ENCODE results near the gene TLNRD1. TPM values are rescaled to one million over a fixed set of nuclear protein-coding genes. Genes with fewer than 3 reads are reported as not detected.

The TLNRD1 gene
- total RNA-seq, 1 experiment from 2014 or later, result 22.5 TPM

DNA sequence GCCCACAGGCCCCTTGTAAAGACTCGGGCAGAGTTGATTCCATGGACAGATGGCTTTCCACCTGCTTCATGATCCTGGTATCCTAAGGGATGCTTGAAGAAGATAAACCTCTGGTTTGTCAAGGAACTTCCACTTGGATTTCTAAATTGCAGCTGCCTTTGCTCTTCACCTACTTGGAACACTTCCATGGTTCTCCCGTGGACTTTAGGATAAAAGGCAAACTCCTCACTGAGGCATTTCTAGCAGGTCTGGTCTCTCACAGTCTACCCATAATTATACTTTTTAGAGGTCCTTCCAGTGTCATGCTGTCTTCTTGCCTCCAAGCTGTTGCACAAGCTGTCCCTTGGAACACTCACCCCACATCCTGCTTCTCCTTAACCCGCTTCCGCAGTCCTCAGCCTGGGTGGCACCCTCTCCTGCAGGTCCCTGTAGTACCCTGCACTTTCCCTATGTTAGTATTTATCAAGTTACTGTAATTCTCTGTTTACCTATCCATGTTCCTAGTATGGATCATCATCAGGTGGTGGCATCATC, 12.7 kb downstream of the TLNRD1 start:
- Histone ChIP-seq H3K27me3 (ENCODE audit: insufficient read depth, low read length) (no peaks in the 10 kb centered on the region), H3K9me2 (ENCODE audit: insufficient read depth) (no peaks in the 10 kb centered on the region), H3K4me2 (ENCODE audit: low read length) (no peak overlapping the region), H3K4me3 (replicated peaks in 1 of 2; ENCODE audit: low read depth in 1 of 2, low read length in 2 of 2) (no peak overlapping the region), H3K79me2 (ENCODE audit: insufficient read depth, low read length) (no peaks in the 10 kb centered on the region), H4K20me1 (ENCODE audit: insufficient read depth) (no peaks in the 10 kb centered on the region), H3K9me3 (ENCODE audit: control insufficient read depth in 1 of 2, insufficient read depth in 1 of 2, low read depth in 1 of 2, low read length in 2 of 2) (no peaks in the 10 kb centered on the region), H2AFZ (ENCODE audit: low read depth, low read length, poor library complexity, severe bottlenecking) (no peak overlapping the region), H3K4me1 (ENCODE audit: control insufficient read depth in 1 of 2, insufficient read depth in 2 of 2, low read length in 2 of 2) (no peaks in the 10 kb centered on the region), H3K27ac (ENCODE audit: low read depth, low read length) (no peak overlapping the region), H3K36me3 (ENCODE audit: control insufficient read depth in 1 of 2, insufficient read depth in 2 of 2, low read length in 2 of 2) (no peaks in the 10 kb centered on the region), H3K9ac (ENCODE audit: low read length) (no peak overlapping the region)
- RAD21 ChIA-PET (ENCODE audit: low non-redundant PET in 1 of 2, low total read pairs in 2 of 2, uncharacterized antibody in 2 of 2, unreplicated experiment in 2 of 2), result no interaction called here
- intact Hi-C loops (cut with micrococcal nuclease), result no loop called here
- POLR2A ChIA-PET, result no interaction called here
- ATAC-seq (no peak), DNase-seq (ENCODE audit: low read depth, low spot score) (no peak)
- no TSS peak for BruUV-seq (replicated peaks)
- TF ChIP-seq SP1 (IDR thresholded peaks at IDR 0.05; ENCODE audit: low read depth), result no peak
- TF ChIP-seq ZNF274 (IDR thresholded peaks at IDR 0.05; ENCODE audit: low read depth, low read length), result no peak
- no peak for TF ChIP-seq SRF (IDR thresholded peaks at IDR 0.05; ENCODE audit: low read depth)
- TF ChIP-seq ZFX (IDR thresholded peaks at IDR 0.05), result no peak
- TF ChIP-seq YY1 (IDR thresholded peaks at IDR 0.05; ENCODE audit: extremely low read depth, insufficient replicate concordance, low read depth, low read length), result no peak
- no peak for TF ChIP-seq JUND (IDR thresholded peaks at IDR 0.05)
- TF ChIP-seq EZH2phosphoT487 (IDR thresholded peaks at IDR 0.05; ENCODE audit: borderline replicate concordance), result no peak
- TF ChIP-seq CEBPB (IDR thresholded peaks at IDR 0.05; ENCODE audit: low read depth), result no peak
- TF ChIP-seq RAD21 (IDR thresholded peaks at IDR 0.05; ENCODE audit: low read depth), result no peak
- TF ChIP-seq CBX3 (IDR thresholded peaks at IDR 0.05; ENCODE audit: low read depth), result no peak
- TF ChIP-seq, protein P1, sequence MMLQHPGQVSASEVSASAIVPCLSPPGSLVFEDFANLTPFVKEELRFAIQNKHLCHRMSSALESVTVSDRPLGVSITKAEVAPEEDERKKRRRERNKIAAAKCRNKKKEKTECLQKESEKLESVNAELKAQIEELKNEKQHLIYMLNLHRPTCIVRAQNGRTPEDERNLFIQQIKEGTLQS (IDR thresholded peaks at IDR 0.05), result no peak
- TF ChIP-seq, protein P2, sequence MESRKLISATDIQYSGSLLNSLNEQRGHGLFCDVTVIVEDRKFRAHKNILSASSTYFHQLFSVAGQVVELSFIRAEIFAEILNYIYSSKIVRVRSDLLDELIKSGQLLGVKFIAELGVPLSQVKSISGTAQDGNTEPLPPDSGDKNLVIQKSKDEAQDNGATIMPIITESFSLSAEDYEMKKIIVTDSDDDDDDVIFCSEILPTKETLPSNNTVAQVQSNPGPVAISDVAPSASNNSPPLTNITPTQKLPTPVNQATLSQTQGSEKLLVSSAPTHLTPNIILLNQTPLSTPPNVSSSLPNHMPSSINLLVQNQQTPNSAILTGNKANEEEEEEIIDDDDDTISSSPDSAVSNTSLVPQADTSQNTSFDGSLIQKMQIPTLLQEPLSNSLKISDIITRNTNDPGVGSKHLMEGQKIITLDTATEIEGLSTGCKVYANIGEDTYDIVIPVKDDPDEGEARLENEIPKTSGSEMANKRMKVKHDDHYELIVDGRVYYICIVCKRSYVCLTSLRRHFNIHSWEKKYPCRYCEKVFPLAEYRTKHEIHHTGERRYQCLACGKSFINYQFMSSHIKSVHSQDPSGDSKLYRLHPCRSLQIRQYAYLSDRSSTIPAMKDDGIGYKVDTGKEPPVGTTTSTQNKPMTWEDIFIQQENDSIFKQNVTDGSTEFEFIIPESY (IDR thresholded peaks at IDR 0.05; ENCODE audit: extremely low read depth, insufficient replicate concordance, low read length), result no peak
- TF ChIP-seq, protein P3, sequence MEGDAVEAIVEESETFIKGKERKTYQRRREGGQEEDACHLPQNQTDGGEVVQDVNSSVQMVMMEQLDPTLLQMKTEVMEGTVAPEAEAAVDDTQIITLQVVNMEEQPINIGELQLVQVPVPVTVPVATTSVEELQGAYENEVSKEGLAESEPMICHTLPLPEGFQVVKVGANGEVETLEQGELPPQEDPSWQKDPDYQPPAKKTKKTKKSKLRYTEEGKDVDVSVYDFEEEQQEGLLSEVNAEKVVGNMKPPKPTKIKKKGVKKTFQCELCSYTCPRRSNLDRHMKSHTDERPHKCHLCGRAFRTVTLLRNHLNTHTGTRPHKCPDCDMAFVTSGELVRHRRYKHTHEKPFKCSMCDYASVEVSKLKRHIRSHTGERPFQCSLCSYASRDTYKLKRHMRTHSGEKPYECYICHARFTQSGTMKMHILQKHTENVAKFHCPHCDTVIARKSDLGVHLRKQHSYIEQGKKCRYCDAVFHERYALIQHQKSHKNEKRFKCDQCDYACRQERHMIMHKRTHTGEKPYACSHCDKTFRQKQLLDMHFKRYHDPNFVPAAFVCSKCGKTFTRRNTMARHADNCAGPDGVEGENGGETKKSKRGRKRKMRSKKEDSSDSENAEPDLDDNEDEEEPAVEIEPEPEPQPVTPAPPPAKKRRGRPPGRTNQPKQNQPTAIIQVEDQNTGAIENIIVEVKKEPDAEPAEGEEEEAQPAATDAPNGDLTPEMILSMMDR (IDR thresholded peaks at IDR 0.05 in 2 of 3, conservative IDR thresholded peaks at IDR 0.05 in 1 of 3; ENCODE audit: borderline replicate concordance in 1 of 3, insufficient read depth in 1 of 3, low read depth in 2 of 3, low read length in 2 of 3), result no peak
- no peak for TF ChIP-seq FOSL1 (IDR thresholded peaks at IDR 0.05; ENCODE audit: low read depth)
- TF ChIP-seq EGR1 (IDR thresholded peaks at IDR 0.05; ENCODE audit: low read depth), result no peak
- TF ChIP-seq POLR2A (IDR thresholded peaks at IDR 0.05; ENCODE audit: borderline replicate concordance, extremely low read depth, insufficient read depth, insufficient read length), result no peak
- CTCF ChIA-PET, result no interaction called here

Measured in HCT116 (cell line).